Stimulated activated naive CD4-positive, alpha-beta T cell (primary cell): ENCODE measurements around the gene KIAA0232.
"Not testable (repeated sequence)": the region's sequence is repeated elsewhere in the genome, so short reads cannot be mapped to it uniquely, and the experiment has no call there.

ENCODE experiments used
- DNase-seq, 6 experiments: peaks; one replicate each; lab custom pipeline; 2025; lab: John Stamatoyannopoulos, UW

KIAA0232 gene

DNA sequence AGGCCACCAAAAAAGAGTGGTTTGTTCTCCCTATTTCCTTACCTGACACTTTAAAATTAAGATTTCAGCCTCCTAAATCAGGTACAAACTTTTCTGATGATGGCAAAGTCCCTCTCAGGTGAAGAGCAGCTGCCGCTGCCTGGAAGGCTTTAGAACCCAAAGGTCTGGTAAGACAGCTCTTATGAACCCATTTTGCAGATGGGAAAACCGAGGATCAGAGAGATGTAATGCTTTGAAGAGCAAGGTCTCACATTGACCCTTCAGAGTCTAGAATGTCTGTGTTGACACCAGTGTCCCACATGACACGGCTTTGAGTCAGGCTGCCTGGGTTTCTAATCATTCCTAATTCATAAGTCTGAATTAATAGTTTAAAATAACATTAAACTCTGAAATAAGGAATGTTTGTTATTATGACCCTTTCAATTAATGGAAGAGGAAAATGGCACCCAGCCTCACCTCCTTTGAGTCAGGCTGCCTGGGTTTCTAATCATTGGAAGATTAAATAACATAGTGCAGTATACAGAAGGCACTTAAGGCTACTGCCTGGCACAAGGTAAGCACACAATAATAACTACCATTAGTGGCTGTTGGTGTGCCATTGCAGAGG, 27.9 kb upstream of the KIAA0232 start:
- no peak for DNase-seq

- DNase-seq: no peak
Observed at GRCh38 chr4:6755088-6755753, 27.3 kb upstream of the KIAA0232 start.

GRCh38 chr4:6756345-6756744, 26.2 kb upstream of the KIAA0232 start:
- not testable (repeated sequence) for DNase-seq

GRCh38 chr4:6758728-6759127, 23.8 kb upstream of the KIAA0232 start:
- DNase-seq: no peak

DNA sequence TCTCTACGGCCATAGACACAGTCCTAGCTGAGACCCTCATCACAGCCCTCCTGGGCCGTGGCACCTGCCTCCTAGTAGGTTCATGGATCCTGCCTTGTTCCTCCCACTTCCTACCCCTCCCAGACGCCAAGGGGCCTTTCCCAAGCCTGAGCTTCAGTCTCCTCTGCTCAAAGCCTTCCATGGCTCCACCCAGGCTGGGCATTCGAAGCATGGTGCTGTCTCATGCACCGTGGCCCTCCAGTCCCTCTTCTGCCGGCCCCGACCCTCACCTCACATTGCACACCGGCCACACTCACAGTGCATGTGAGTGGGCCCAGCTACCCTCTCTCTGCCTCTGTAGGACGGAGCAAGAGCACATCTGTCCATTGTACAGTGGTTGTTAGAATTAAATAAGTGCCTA, 21.7 kb upstream of the KIAA0232 start:
- no peak for DNase-seq

DNA sequence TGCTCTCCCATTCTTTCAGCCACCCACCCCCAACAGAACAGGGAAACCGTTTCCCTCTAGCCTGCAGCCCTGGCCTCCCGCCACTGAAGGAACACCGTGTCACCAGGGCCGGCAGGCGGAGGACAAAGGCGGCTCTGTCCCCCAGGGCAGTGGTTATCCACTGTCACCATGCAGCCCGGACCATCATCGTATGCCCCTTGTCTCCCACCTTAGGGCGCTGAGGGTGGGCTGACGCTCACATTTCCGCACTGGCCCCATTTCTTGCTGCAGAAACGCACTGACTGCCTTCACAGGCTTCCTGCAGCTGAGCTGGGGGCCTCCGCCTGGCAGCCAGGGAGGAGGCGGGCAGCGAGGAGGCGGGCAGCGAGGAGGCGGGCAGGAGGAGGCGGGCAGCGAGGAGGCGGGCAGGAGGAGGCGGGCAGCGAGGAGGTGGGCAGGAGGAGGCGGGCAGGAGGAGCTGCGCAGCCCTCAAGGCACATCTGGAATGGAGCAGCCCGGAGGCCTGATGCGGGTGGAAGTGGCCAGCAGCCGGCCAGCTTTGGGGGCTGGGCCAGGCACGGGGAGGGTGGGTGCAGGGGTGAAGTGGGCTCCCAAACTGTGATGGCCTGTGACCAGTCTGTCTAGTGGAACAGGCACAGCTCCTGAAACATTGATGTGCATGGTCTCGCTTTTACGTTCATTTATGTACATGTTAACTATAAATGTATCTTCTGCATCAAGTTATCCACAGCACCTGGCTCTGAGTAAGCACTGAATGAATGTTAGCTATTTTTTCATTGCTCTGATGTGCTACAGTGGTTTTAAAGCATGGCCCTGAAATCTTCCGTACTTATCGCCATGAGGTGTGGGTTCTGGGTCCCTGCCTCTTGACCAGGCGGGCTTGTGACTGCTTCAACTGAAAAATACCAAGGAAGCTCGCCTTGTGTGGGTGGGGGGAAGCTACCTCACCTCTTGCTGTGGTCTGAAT, 20.6 kb upstream of the KIAA0232 start:
- no peak for DNase-seq

- no peak for DNase-seq
Observed at GRCh38 chr4:6763330-6763851, 19.1 kb upstream of the KIAA0232 start.

- DNase-seq: no peak
Observed at GRCh38 chr4:6764976-6765620, 17.4 kb upstream of the KIAA0232 start.

GRCh38 chr4:6765703-6766102, 16.8 kb upstream of the KIAA0232 start:
- no peak for DNase-seq

- DNase-seq: no peak
Observed at GRCh38 chr4:6767386-6767747, 15.2 kb upstream of the KIAA0232 start.

GRCh38 chr4:6767748-6768538, 14.6 kb upstream of the KIAA0232 start:
- no peak for DNase-seq

DNA sequence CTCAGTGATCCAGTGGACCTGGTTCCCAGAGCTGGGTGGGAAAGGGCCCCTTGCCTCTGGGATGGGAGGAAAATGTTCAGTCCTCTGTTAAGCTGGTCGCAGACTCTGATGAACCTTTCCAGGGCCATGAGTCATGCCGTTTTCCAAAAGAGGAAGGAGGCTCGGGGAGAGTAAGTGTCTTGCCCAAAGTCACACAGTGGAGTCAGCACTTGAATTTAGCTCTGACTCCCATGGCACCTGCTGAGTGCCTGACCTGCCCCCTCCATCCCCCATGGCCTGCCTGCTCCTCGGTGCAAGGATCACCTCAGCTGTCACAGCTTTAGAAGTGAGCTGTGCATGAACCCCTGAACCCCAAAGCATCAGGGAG, 14.0 kb upstream of the KIAA0232 start:
- no peak for DNase-seq

DNA sequence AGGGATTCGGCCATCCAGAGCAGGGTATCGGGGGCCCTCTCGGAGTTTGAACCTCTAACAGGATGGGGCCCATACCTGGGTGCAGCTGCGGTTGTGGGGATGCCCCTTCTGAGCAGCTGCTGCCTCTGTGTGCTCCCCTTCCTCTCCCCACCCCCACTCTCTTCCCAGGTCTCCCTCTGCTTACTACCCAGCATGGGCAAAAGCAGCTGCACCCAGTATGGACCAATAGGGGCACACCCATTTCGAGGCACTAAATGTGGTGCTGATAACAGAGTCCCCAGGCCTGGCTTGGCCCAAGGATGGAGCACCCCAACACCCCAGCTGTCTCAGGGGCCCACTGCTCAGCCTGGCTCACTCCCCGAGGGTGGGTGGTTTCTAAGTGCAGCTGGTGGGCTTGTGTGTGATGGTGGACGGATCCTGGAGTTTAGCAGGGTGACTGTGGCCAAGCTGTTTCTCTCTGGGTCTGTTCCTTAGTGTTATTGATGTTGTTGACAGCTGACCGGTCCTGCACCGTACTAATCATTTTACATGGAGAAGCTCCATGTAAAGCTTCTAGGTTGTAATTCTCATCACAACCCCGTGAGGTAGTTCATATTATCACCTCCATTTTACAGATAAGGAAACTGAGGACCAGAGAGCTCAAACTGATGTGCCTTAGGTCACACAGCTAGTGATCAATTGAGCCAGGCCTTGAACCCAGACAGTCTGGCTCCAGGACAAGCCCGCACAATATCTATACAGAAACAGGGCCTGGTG, 13.1 kb upstream of the KIAA0232 start:
- DNase-seq: no peak

GRCh38 chr4:6769989-6770420, 12.5 kb upstream of the KIAA0232 start:
- no peak for DNase-seq

GRCh38 chr4:6770581-6771228, 11.8 kb upstream of the KIAA0232 start:
- no peak for DNase-seq

GRCh38 chr4:6771229-6771671, 11.3 kb upstream of the KIAA0232 start:
- no peak for DNase-seq

- DNase-seq: no peak
Observed at GRCh38 chr4:6772223-6772928, 10.2 kb upstream of the KIAA0232 start.

GRCh38 chr4:6773106-6773505, 9.4 kb upstream of the KIAA0232 start:
- DNase-seq: no peak
